Skin epidermis (tissue), 12 donors: Measurements from ENCODE around the gene TLE6.
"Not testable (repeated sequence)": the region's sequence is repeated elsewhere in the genome, so short reads cannot be mapped to it uniquely, and the experiment has no call there.

Experiments
- H3K27ac ChIP-seq, 21 experiments: fragments of 200-600 bp; sonication (generic) in 11 of 21; one replicate each; pipeline ENCODE4 v1.5.0; 2020; ENCODE audit warnings: mild to moderate bottlenecking in 3 of 21, inconsistent platforms in 2 of 21, moderate library complexity in 2 of 21
- H3K4me3 ChIP-seq, 7 experiments: fragments of 200-600 bp; sonication (generic) in 2 of 7; one replicate each; pipeline ENCODE4 v1.5.0; 2020; ENCODE audit warnings: inconsistent platforms in 2 of 7, mild to moderate bottlenecking in 2 of 7, moderate library complexity in 1 of 7

The TLE6 gene

GRCh38 chr19:2970201-2970835 is 7.0 kb upstream of the TLE6 start:
- peak overlapping the region in 2 of 21 experiments; percentile 9 to 65 for H3K27ac ChIP-seq

GRCh38 chr19:2973229-2973628 is 4.1 kb upstream of the TLE6 start:
- no peak overlapping the region for H3K4me3 ChIP-seq
- peak overlapping the region in 4 of 21 experiments; percentile 10 to 84 (median 60) for H3K27ac ChIP-seq

More at GRCh38 chr19:2970201-2970835, 7.0 kb upstream of the TLE6 start:
- H3K4me3 ChIP-seq: no peak overlapping the region

DNA sequence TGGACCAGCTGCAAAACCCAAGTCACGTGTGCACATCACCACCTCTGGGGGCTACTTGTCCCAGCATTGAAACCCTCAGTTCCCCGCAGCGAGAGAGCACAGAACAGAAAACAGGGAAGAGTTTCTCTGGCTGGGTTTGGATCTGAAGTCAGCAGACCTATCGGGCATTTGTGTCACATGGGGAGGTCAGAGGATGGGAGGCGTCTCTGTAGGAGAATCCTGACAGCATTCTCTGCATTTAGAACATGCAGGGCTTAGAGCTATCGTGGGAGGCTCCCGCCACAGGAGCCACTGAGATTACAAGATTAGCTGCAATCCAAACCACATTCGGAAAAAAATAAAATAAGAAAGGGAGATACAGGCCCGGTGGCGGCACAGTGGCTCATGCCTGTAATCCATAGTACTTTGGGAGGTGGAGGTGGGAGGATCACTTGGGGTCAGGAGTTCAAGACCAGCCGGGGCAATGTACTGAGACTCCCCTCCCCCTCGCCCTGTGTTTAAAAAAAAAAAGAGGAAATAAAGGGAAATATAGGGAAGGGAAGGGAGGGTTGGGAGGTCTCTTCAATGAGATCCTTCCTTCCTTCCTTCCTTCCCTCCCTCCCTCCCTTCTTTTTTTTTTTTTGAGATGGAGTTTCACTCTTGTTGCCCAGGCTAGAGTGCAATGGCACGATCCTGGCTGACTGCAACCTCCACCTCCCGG is 2.9 kb upstream of the TLE6 start:
- Histone ChIP-seq H3K4me3 (no peak overlapping the region), H3K27ac (peak overlapping the region in 6 of 21 experiments; percentile 10 to 84 (median 49))

DNA sequence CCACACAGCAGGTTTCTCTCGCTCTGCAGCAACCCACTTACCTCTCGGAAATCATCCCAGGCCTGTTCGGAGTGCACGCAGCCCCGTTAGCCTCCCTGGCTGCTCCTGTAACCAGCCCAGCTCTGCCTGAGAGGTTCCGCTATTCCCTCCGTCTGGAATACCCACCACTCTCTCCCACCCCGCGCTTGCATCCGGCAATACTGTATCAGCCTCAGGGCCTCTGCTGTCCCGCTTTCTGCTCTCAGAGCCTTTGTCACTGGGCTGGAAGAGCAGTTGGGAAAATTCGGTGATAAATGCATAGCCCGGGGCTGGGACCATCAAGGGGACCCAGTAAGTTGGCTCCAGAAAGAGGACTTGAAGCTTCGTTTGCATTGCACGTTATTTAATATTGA is 759 bp upstream of the TLE6 start:
- Histone ChIP-seq H3K4me3 (peak overlapping the region; percentile 14 to 46 (median 34)), H3K27ac (peak overlapping the region in 7 of 21 experiments; percentile 4 to 58 (median 47))

GRCh38 chr19:2977746-2978138 is 378 bp downstream of the TLE6 start:
- Histone ChIP-seq H3K4me3 (peak overlapping the region in 3 of 7 experiments; percentile 31 to 39 (median 34)), H3K27ac (peak overlapping the region in 6 of 21 experiments; percentile 6 to 50 (median 32))

DNA sequence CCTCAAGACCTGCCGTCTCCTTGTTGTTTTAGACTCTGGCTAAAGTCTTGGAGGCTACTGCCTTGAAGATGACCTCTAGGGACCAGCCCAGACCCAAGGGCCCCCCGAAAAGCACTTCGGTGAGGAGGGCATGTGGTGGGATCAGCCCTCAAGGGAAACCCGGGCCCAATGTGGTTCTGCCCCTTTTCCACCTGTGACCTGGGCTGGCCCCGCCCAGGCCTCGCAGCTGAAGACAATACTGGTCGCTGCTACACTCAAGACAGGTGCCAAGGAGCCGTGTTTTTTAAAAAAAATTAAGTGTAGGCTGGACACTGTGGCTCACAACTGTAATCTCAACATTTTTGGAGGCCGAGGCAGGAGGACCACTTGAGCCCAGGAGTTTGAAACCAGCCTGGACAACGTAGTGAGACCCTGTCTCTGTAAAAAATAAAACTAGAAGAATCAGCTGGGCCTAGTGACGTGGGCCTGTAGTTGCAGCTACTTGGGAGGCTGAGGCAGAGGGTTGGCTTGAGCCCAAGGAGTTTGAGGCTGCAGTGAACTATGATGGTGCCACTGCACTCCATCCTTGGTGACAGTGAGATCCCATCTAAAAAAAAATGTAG is 903 bp downstream of the TLE6 start:
- H3K4me3 ChIP-seq: no peak overlapping the region
- H3K27ac ChIP-seq: peak overlapping the region in 3 of 21 experiments; percentile 6 to 35 (median 30)

- Histone ChIP-seq H3K27ac (no peak overlapping the region), H3K4me3 (no peak overlapping the region)
These were observed 1.4 kb downstream of the TLE6 start for GRCh38 chr19:2978772-2979171.

GRCh38 chr19:2981898-2982297 is 4.5 kb downstream of the TLE6 start:
- no peak overlapping the region for H3K4me3 ChIP-seq
- peak overlapping the region in 1 of 21 experiments; percentile 80 for H3K27ac ChIP-seq

DNA sequence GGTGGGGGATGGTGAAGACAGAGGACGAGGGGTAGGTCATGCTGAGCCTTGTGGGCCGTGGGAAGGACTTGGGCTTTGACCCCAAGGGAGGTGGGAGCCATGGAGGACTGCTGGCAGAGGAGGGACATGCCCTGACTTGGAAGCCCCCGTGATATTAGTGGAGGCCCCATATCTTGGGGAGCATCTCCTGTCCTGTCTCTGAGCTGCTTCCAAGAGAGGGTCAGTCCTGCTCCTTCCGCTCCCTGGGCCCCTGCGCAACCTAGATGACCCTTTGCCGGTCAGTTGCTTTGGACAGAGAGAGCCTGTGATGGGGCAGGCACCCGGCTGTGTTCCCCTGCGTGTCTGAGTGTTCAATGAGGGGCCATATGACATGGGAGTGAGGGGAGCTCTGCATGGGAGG is 5.2 kb downstream of the TLE6 start:
- H3K4me3 ChIP-seq: no peak overlapping the region

GRCh38 chr19:2982983-2983350 is 5.6 kb downstream of the TLE6 start:
- peak overlapping the region in 18 of 21 experiments; percentile 3 to 81 (median 62) for H3K27ac ChIP-seq
- H3K4me3 ChIP-seq: no peak overlapping the region

More for the DNA sequence above, 5.2 kb downstream of the TLE6 start:
- peak overlapping the region in 11 of 21 experiments; percentile 31 to 80 (median 62) for H3K27ac ChIP-seq

DNA sequence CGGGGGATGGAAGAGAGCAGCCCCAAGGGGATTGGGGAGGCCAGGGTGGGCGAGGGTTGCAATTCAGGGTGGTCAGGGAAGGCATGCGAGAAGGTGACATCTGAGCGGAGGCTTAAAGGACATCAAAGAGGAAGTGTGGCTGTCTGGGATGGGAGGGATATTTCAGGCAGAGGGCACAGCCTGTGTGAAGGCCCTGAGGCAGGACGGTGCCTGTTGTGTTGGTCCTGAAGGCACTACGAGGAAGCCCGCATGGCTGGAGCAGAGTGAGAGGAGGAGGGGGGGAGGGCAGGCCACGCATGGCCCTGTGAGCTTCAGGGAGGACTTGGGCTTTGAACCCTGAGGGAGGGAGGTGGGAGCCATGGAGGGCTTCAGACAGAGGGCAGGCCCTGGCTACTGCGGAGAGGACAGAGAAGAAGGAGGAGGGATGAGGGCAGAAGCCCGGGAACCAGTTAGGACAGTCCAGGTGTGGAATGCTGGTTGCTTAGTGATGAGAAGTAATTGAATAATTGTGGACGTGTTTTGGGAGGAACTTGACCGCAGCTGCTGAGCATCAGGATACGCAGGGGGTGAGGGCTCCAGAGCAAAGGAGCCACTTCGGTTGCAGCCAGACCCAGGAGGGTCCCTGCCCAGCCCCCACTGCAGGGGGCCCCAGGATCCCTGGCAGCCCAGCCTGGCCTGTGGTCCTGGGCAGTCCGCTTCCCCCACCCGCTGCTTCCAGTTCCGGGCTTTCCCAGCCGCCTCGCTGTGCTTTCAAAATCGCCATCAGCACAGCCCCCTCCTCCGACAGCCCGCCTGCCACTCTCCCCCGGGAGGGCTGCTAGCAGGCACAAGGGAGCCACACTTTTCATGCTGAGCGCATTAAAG is 6.2 kb downstream of the TLE6 start:
- peak overlapping the region in 18 of 21 experiments; percentile 3 to 81 (median 62) for H3K27ac ChIP-seq
- H3K4me3 ChIP-seq: peak overlapping the region in 4 of 7 experiments; percentile 5 to 21 (median 12)

DNA sequence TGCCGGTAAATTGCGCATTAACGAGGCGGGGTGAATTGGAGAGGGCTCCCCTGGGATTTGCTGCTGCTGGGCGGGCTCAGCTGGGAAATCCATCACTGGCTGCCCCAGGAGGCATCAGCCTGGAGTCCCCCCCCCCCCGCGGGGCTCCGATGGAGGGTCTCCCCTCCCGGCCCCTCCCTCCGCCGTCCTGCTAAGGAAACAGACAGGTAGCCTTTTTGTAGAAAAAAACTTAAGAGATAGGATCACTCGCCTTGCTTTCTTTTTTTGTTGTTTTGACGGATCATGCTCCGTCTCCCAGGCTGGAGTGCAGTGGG is 6.8 kb downstream of the TLE6 start:
- peak overlapping the region in 10 of 21 experiments; percentile 45 to 81 (median 68) for H3K27ac ChIP-seq
- peak overlapping the region in 4 of 7 experiments; percentile 5 to 21 (median 12) for H3K4me3 ChIP-seq

DNA sequence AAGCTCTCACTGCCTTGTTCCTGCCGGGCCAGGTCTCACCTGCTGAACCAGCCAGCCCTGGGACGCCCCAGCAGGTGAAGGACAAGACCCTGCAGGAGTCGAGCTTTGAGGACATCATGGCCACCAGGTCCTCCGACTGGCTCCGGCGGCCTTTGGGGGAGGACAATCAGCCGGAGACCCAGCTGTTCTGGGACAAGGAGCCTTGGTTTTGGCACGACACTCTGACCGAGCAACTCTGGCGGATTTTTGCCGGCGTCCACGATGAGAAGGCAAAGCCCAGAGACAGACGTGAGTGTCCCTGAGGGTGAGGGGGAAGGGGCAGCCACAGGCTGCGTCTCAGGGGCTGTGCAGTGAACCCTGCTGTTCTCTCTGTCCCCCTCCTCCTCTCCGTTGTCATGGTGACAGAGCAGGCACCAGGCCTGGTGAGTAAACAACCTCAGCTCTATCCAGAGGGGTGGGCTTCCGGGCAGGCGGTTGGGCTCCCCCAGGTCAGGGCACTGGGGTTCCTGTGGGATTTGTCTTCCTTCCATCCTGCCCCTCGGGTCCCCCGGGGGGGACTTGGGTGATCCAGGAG is 9.7 kb downstream of the TLE6 start:
- no peak overlapping the region for H3K4me3 ChIP-seq
- no peak overlapping the region for H3K27ac ChIP-seq

- Histone ChIP-seq H3K27ac (no peak overlapping the region), H3K4me3 (no peak overlapping the region)
These were observed 10.4 kb downstream of the TLE6 start for GRCh38 chr19:2987797-2988196.

DNA sequence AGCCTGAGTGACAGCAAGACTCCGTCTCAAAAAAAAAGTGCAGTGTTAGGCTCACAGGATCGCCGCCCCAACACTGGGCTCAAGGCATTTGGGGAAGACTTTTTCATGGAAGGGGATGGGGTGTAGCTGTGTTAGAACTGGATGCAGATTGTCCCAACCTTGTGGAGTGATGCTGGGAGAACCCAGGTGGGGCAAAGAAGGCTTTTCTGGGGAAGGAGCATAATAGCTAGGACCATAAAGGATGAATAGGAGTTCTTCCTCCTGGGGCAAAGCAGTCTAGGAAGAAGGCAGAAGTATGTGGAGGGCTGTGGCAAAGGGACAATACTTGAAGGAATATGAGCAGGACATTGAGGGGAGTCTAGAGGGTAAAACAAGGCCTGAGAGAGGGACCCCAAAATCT is 11.2 kb downstream of the TLE6 start:
- H3K4me3 ChIP-seq: no peak overlapping the region

GRCh38 chr19:2989236-2989946 is 12.0 kb downstream of the TLE6 start:
- Histone ChIP-seq H3K27ac (no peak overlapping the region), H3K4me3 (no peak overlapping the region)

More for the DNA sequence above, 11.2 kb downstream of the TLE6 start:
- H3K27ac ChIP-seq: no peak overlapping the region

GRCh38 chr19:2992333-2992732 is 15.0 kb downstream of the TLE6 start:
- H3K27ac ChIP-seq, H3K4me3 ChIP-seq: not testable (repeated sequence)

GRCh38 chr19:2992958-2993357 is 15.6 kb downstream of the TLE6 start:
- Histone ChIP-seq H3K4me3 (no peak overlapping the region), H3K27ac (no peak overlapping the region)

- H3K4me3 ChIP-seq: no peak overlapping the region
These were observed 16.2 kb downstream of the TLE6 start for GRCh38 chr19:2993579-2993978.

More at GRCh38 chr19:2993579-2993978, 16.2 kb downstream of the TLE6 start:
- H3K27ac ChIP-seq: no peak overlapping the region
